Cardiac muscle cell (in vitro differentiated cells and primary cell): Measurements from ENCODE around the gene ZNF687. TPM values are rescaled to one million over a fixed set of nuclear protein-coding genes. Genes with fewer than 3 reads are reported as not detected.

ENCODE experiments used
- DNase-seq, 2 donors: peaks; one replicate each; pipeline versions ENCODE4 v3.0.0 to v3.0.0-alpha.2; 2010 to 2017; ENCODE audit warnings: low read depth in 1 of 2, low spot score in 1 of 2
- H3K27ac ChIP-seq: fragments of 200-600 bp; sonication (generic); 2 replicates; pipeline ENCODE4 v1.5.1; 2016
- H3K27me3 ChIP-seq: fragments of 200-600 bp; sonication (generic); 2 replicates; pipeline ENCODE4 v1.6.0; 2016; ENCODE audit warnings: control low read depth
- H3K36me3 ChIP-seq: fragments of 200-600 bp; sonication (generic); 2 replicates; pipeline ENCODE4 v1.5.1; 2016; ENCODE audit warnings: control low read depth
- H3K4me1 ChIP-seq: fragments of 200-600 bp; sonication (generic); 2 replicates; pipeline ENCODE4 v1.8.1; 2017; ENCODE audit warnings: low read depth, mild to moderate bottlenecking, mixed run types
- H3K4me3 ChIP-seq: fragments of 200-600 bp; sonication (generic); 2 replicates; pipeline ENCODE4 v1.5.1; 2016; ENCODE audit warnings: mild to moderate bottlenecking
- H3K9me3 ChIP-seq: fragments of 200-600 bp; sonication (generic); 2 replicates; pipeline ENCODE4 v1.5.1; 2017; ENCODE audit warnings: low read depth, mild to moderate bottlenecking, control low read depth
- CTCF ChIP-seq: IDR thresholded peaks from 2 replicates; pipeline ENCODE4 v1.5.1; 2012; ENCODE audit warnings: low read depth, mild to moderate bottlenecking, low read length
- polyA plus RNA-seq: library from polyadenylated mRNA; unstranded; fragments of >200 nt; fragmentation: Nextera tagmentation; extraction: Ambion mirVana; gene quantifications from 2 replicates; pipeline ENCODE4 v1.2.1, GENCODE V29; 2016
- total RNA-seq: library from RNA; depleted of rRNA; stranded (reverse); fragments of >200 nt; gene quantifications from 2 replicates; pipeline ENCODE4 v1.2.3, GENCODE V29; 2016

Gene ZNF687
- total and polyA plus RNA-seq, 2 experiments from 2014 or later: 3.6 to 48.5 TPM

- no peak for TF ChIP-seq CTCF
- Histone ChIP-seq H3K27me3 (no peaks in the 10 kb centered on the region), H3K36me3 (peaks cover 4% of the 10 kb centered on the region), H3K4me3 (no peak overlapping the region), H3K4me1 (peaks cover 7% of the 10 kb centered on the region), H3K9me3 (no peaks in the 10 kb centered on the region), H3K27ac (no peak overlapping the region)
- DNase-seq: no peak
These were observed 22.7 kb upstream of the ZNF687 start for GRCh38 chr1:151259351-151259750.

GRCh38 chr1:151265446-151266236, 16.5 kb upstream of the ZNF687 start:
- no peak for DNase-seq
- H3K4me3 ChIP-seq: no peak overlapping the region
- no peak for TF ChIP-seq CTCF
- H3K9me3 ChIP-seq: no peaks in the 10 kb centered on the region
- H3K27ac ChIP-seq: no peak overlapping the region
- H3K27me3 ChIP-seq: no peaks in the 10 kb centered on the region
- peaks cover 20% of the 10 kb centered on the region for H3K36me3 ChIP-seq
- no peaks in the 10 kb centered on the region for H3K4me1 ChIP-seq

- H3K27ac ChIP-seq: no peak overlapping the region
These were observed 15.8 kb upstream of the ZNF687 start for GRCh38 chr1:151266315-151266714.

GRCh38 chr1:151266821-151267220, 15.3 kb upstream of the ZNF687 start:
- Histone ChIP-seq H3K27me3 (no peaks in the 10 kb centered on the region), H3K36me3 (peaks cover 20% of the 10 kb centered on the region), H3K4me3 (no peak overlapping the region), H3K4me1 (no peaks in the 10 kb centered on the region), H3K27ac (no peak overlapping the region), H3K9me3 (no peaks in the 10 kb centered on the region)
- no peak for DNase-seq
- TF ChIP-seq CTCF: no peak

More at GRCh38 chr1:151266315-151266714, 15.8 kb upstream of the ZNF687 start:
- H3K36me3 ChIP-seq: peaks cover 20% of the 10 kb centered on the region
- DNase-seq: no peak
- H3K4me1 ChIP-seq: no peaks in the 10 kb centered on the region
- no peaks in the 10 kb centered on the region for H3K9me3 ChIP-seq
- no peaks in the 10 kb centered on the region for H3K27me3 ChIP-seq
- TF ChIP-seq CTCF: no peak
- H3K4me3 ChIP-seq: no peak overlapping the region

GRCh38 chr1:151267760-151268159, 14.3 kb upstream of the ZNF687 start:
- Histone ChIP-seq H3K4me1 (no peaks in the 10 kb centered on the region), H3K27me3 (no peaks in the 10 kb centered on the region), H3K4me3 (no peak overlapping the region), H3K27ac (no peak overlapping the region), H3K9me3 (no peaks in the 10 kb centered on the region), H3K36me3 (peaks cover 17% of the 10 kb centered on the region)
- DNase-seq: no peak
- no peak for TF ChIP-seq CTCF
